ENCODE measurements around the gene EIF2B2.
"Not testable (repeated sequence)": the region's sequence is repeated elsewhere in the genome, so short reads cannot be mapped to it uniquely, and the experiment has no call there.

Gene EIF2B2

DNA sequence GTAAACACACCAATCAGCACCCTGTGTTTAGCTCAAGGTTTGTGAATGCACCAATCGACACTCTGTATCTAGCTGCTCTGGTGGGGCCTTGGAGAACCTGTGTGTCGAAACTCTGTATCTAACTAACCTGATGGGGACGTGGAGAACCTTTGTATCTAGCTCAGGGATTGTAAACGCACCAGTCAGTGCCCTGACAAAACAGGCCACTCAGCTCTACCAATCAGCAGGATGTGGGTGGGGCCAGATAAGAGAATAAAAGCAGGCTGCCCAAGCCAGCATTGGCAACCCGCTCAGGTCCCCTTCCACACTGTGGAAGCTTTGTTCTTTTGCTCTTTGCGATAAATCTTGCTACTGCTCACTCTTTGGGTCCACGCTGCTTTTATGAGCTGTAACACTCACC, 6.9 kb upstream of the EIF2B2 start:
- not testable (repeated sequence) for DNase-seq

DNA sequence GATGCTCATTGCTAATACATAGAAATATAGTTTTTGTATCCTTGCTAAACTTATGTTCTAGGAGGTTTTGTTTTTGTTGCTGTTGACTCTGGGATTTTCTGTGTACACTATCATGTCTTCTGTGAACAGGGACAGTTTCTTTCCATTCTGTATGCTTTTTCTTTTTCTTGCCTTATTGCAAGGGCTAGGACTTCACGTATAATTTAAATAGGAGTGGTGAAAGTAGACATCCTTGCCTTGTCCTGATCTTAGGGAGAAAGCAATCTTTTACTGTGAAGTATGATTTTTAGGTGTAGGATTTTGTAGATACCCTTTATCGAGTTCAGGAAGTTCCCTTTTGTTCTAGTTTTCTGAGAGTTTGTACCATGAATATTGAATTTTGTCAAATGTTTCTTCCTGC, 1.5 kb upstream of the EIF2B2 start:
- no peak for DNase-seq

GRCh38 chr14:75001899-75002298, 822 bp upstream of the EIF2B2 start:
- no peak for DNase-seq

- no peak for DNase-seq
Measured at GRCh38 chr14:75003250-75004027, 718 bp downstream of the EIF2B2 start.

GRCh38 chr14:75005357-75005756, 2.6 kb downstream of the EIF2B2 start:
- DNase-seq = no peak

DNA sequence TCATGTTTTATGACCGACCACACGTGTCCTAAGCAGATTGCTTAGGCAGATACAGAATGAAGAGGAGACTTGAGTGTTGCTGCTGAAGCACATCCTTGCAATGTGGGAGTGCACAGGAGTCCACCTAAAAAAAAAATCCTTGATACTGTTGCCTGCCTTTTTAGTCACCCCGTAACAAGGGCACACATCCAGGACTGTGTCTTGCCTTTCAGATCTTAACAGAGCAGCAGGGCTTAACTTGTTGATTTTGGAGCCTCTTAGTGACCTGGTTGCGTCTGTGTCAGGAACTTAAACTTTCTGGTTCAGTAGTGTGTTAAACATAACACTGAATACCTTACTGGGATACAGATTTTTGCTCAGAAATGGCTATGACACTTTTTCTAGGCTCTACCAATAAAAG, 6.5 kb downstream of the EIF2B2 start:
- DNase-seq = no peak

DNA sequence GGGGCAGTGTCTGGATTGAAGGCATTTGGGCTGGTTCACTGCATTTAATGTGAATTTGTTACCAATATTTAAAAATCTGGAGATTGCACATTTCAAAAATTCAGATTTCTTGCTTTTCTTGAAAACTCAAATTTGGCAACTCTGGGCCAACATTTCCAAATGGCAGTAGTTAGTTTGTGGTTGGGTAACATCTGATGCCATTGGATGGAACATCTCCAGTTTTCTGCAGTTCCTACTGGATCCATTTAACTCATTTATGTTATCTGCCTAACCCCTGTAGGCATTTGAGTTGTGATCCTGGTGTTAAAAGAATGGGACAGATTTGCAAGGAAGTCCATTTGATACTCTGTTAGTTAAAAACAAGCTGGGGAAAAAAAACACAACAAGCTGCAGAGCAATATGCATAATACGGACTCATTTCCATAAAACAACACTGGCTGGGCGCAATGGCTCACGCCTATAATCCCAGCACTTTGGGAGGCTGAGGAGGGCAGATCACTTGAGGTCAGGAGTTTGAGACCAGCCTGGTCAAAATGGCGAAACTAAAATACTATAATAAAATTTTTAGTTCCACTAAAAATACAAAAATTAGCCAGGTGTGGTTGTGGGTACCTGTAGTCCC, 7.9 kb downstream of the EIF2B2 start:
- DNase-seq = no peak

GRCh38 chr14:75011356-75011994, 8.8 kb downstream of the EIF2B2 start:
- peak; percentile 21 for DNase-seq

DNA sequence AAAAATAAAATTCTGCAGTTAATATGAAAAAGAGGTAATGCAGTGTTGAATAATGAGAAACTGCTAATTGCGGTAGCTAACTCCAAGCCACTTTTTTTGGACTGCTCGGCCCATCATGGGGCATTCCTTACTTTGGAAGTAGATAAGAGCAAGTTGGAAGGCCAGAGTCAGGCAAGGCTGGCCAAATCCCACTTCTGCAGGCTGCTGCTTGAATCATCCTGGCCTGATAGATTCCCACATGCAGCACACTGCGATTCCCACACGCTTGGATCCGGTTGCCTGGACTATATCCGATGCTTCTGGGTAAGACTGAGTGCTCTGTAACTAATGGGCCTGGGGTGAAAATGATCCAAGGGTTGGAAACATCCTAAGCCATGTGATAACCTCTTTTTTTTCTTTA, 10.6 kb downstream of the EIF2B2 start:
- no peak for DNase-seq

DNA sequence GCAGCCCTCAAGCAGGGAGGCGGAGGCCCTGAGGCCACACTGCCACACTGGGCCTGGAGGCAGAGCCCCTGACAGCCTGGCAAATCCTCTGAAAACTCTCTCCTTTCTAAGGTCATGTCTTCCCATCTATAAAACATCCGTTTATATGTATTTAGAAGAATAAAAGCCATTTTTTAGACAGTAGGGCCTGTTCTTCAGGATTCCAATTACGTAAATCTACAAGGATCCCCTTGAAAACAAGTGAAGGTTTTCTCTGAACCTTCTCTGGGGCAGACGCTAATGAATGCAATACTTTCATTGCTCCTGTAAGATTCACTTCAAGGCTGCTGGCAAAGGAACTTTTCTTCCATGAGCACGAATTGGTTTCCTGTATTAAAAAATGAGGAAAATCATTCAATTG, 12.8 kb downstream of the EIF2B2 start:
- no peak for DNase-seq

- no peak for DNase-seq
Measured at GRCh38 chr14:75016815-75017214, 14.1 kb downstream of the EIF2B2 start.

GRCh38 chr14:75018694-75019093, 16.0 kb downstream of the EIF2B2 start:
- no peak for DNase-seq

DNA sequence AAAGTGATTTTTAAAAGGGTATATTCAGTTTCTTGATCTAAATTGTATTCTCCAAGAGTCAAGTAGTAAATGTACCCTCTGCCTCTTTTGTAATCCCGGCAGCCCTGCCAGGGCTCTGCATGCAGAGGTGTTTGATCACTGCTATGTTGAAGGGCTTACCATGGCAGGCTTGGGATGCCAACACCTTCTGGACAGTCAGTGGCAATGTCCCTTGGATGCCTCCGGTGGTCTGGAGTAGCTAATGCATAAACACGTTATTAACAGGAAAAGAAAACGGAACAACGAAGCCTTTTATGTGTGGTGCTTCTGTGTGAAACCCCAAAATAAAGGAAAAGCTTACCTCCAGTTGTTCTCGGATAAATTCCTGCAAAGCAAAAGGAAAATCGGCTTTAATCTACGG, 19.9 kb downstream of the EIF2B2 start:
- DNase-seq = no peak

DNA sequence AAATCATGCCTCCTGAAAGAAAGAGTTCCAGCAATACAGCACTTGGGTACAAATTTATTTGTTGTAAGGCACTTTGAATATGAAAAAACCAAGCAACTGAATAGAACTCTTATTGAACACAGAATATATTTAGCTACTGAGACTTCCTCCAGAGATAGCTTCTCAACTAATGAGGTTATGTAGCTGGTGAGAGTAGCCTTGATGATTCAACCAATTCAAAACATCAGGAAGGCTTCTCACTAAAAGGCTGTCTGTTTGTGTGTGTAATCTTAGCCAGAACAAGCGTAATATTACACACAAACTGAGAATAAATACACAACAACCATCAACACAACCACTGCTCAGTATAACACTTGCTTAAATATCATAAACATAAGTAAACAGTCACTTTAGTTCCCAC, 20.4 kb downstream of the EIF2B2 start:
- DNase-seq = no peak

GRCh38 chr14:75025082-75025481, 22.4 kb downstream of the EIF2B2 start:
- no peak for DNase-seq

- DNase-seq = no peak
Measured at GRCh38 chr14:75025876-75026275, 23.2 kb downstream of the EIF2B2 start.

DNA sequence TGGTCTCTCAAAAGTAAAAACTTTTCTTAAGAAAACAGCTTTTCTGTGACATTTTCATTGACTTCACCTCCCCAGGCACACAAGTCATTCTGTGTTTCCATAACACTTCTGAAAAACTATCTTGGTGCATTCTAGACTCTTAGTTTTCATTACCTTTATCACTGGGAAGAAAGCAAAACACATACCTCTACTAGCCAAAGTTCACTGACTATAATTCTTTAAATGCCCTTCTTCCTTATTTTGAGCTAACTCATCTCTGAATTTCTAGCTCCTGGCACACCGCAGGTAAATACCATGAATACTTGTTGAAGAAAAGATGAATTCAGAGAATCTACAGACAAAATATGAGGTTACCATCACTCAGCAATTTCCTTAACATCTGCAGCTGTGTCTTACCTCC, 27.4 kb downstream of the EIF2B2 start:
- no peak for DNase-seq

GRCh38 chr14:75032939-75033338, 30.2 kb downstream of the EIF2B2 start:
- no peak for DNase-seq

DNA sequence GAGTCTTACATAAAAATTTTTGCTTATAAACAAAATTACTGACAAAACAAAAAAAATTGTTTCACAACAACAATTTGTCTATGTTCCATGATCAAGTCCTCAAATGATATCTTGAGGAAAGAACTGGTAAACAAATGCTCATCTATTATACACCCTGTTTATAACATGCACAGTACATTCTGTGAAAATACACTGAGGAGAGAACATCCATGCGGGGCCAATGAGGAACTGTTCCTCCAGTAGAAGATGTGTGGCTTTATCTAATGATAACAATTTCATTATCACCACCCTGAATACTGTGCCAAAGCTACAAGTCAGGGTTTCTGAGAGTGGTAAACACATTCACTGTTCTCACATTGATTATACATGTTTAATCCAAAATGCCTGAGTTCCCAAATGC, 37.8 kb downstream of the EIF2B2 start:
- DNase-seq = no peak

DNA sequence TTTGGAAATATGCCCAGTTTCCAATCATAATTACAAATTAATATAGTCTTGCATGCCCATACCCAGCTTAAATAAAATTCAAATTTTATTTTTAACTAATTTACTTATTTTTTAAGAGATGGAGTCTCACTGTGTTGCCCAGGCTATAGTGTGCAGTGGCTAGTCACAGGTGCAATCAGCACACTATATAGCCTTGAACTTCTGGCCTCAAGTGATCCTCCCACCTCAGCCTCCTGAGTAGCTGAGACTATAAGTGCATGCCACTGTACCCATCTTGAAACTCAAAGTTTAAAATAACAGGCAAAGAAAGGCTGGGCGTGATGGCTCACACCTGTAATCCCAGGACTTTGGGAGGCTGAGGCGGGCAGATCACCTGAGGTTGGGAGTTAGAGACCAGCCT, 38.2 kb downstream of the EIF2B2 start:
- DNase-seq = no peak

- DNase-seq = no peak
Measured at GRCh38 chr14:75041613-75042012, 38.9 kb downstream of the EIF2B2 start.

- DNase-seq = no peak
Measured at GRCh38 chr14:75042035-75042434, 39.3 kb downstream of the EIF2B2 start.

DNA sequence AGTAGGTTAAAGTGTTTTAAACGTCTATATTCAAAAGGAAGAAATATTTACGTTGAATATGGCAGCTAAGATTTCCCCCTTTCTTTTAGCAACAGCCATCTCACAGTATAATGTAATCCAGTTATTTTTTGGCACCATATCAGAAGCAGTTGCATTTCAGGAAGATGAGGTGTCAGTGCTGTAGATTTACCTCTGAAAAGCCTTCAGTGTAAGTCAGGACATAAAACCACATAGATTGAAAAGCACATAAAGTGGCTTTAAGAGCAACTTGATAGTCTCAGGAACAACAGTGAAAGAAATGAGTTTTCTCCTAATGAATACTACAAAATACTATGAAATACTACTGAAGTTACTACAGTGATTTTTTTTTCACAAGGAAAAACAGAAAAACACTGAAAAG, 41.6 kb downstream of the EIF2B2 start:
- no peak for DNase-seq

DNA sequence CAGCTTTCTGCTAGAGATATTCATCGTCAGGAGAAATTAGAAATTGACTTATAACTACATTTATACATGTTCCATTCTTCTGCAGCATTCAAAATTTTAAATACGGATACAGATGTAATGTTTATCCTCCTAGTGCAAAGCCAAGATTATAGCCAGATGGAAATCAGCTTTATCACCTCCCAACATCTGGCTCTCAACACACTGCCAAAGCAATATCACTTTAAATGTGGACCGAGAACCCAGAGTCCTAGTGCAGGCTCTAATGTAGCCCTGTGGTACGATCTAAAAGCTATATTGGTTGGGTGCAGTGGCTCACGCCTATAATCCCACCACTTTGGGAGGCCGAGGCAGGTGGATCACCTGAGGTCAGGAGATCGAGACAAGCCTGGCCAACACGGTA, 42.0 kb downstream of the EIF2B2 start:
- no peak for DNase-seq

All from CD4-positive, alpha-beta T cell treated with Interleukin-4 for 4 hours (primary cell).